PC-3 (cell line): Measurements from ENCODE around the gene RGS14.

Source experiments
- EZH2phosphoT487 ChIP-seq: fragments of 300-600 bp; sonication (generic); IDR thresholded peaks from 2 replicates; pipeline ENCODE4 v1.6.1; 2018; ENCODE audit warnings: mild to moderate bottlenecking, antibody characterized with exemption, low read length, borderline replicate concordance
- TF ChIP-seq, protein P1 (sequence below): fragments of 300-600 bp; sonication (generic); conservative IDR thresholded peaks from 2 replicates; pipeline ENCODE4 v1.5.1; 2017; ENCODE audit warnings: antibody characterized with exemption, low read depth, mild to moderate bottlenecking, low read length

- TF ChIP-seq, protein P1, sequence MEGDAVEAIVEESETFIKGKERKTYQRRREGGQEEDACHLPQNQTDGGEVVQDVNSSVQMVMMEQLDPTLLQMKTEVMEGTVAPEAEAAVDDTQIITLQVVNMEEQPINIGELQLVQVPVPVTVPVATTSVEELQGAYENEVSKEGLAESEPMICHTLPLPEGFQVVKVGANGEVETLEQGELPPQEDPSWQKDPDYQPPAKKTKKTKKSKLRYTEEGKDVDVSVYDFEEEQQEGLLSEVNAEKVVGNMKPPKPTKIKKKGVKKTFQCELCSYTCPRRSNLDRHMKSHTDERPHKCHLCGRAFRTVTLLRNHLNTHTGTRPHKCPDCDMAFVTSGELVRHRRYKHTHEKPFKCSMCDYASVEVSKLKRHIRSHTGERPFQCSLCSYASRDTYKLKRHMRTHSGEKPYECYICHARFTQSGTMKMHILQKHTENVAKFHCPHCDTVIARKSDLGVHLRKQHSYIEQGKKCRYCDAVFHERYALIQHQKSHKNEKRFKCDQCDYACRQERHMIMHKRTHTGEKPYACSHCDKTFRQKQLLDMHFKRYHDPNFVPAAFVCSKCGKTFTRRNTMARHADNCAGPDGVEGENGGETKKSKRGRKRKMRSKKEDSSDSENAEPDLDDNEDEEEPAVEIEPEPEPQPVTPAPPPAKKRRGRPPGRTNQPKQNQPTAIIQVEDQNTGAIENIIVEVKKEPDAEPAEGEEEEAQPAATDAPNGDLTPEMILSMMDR, result no peak
- TF ChIP-seq EZH2phosphoT487, result no peak
Observed at GRCh38 chr5:177328545-177329231, 29.0 kb upstream of the RGS14 start.
